GM19035 (cell line): ENCODE measurements around the gene ARHGAP15.

Experiments
- ATAC-seq: cut with Tn5 transposase; IDR thresholded peaks from one replicate; pipeline ENCODE4 v1.9.1; 2021; ENCODE audit not compliant: unreplicated experiment

Gene ARHGAP15

GRCh38 chr2:143736904-143737303 is 607.7 kb downstream of the ARHGAP15 start:
- ATAC-seq: no peak

- no peak for ATAC-seq
Observed at GRCh38 chr2:143740431-143740830, 611.2 kb downstream of the ARHGAP15 start.

GRCh38 chr2:143741205-143741604 is 612.0 kb downstream of the ARHGAP15 start:
- ATAC-seq: no peak

GRCh38 chr2:143742581-143742980 is 613.4 kb downstream of the ARHGAP15 start:
- no peak for ATAC-seq

GRCh38 chr2:143744114-143744513 is 614.9 kb downstream of the ARHGAP15 start:
- ATAC-seq: no peak

- no peak for ATAC-seq
Observed at GRCh38 chr2:143745060-143745459, 615.8 kb downstream of the ARHGAP15 start.

GRCh38 chr2:143754742-143755141 is 625.5 kb downstream of the ARHGAP15 start:
- ATAC-seq: no peak

GRCh38 chr2:143758629-143759330 is 629.6 kb downstream of the ARHGAP15 start:
- no peak for ATAC-seq

GRCh38 chr2:143759455-143759854 is 630.2 kb downstream of the ARHGAP15 start:
- ATAC-seq: no peak

- no peak for ATAC-seq
Observed at GRCh38 chr2:143762176-143762928, 633.1 kb downstream of the ARHGAP15 start.

- no peak for ATAC-seq
Observed at GRCh38 chr2:143764261-143764660, 635.0 kb downstream of the ARHGAP15 start.

GRCh38 chr2:143764706-143765105 is 635.5 kb downstream of the ARHGAP15 start:
- ATAC-seq: no peak

GRCh38 chr2:143768991-143769390 is 639.8 kb downstream of the ARHGAP15 start:
- no peak for ATAC-seq

GRCh38 chr2:143771939-143772338 is 642.7 kb downstream of the ARHGAP15 start:
- ATAC-seq: no peak

- ATAC-seq: no peak
Observed at GRCh38 chr2:143776526-143777297, 647.5 kb downstream of the ARHGAP15 start.

GRCh38 chr2:143779021-143779420 is 649.8 kb downstream of the ARHGAP15 start:
- ATAC-seq: no peak

- ATAC-seq: no peak
Observed at GRCh38 chr2:143786026-143786765, 657.0 kb downstream of the ARHGAP15 start.

GRCh38 chr2:143787674-143788073 is 658.5 kb downstream of the ARHGAP15 start:
- ATAC-seq: no peak

- ATAC-seq: no peak
Observed at GRCh38 chr2:143792602-143793001, 663.4 kb downstream of the ARHGAP15 start.

- ATAC-seq: no peak
Observed at GRCh38 chr2:143793381-143793780, 664.2 kb downstream of the ARHGAP15 start.

- ATAC-seq: no peak
Observed at GRCh38 chr2:143796051-143796450, 666.8 kb downstream of the ARHGAP15 start.
